Measurements from ENCODE around the gene NFIB. TPM values are rescaled to one million over a fixed set of nuclear protein-coding genes. Genes with fewer than 3 reads are reported as not detected.

The NFIB gene
- polyA plus RNA-seq, 3 donors = not detected

- H3K4me1 ChIP-seq (ENCODE audit: control insufficient read depth in 1 of 2, insufficient read depth in 2 of 2, low read length in 2 of 2) = no peaks in the 10 kb centered on the region
- no peaks in the 10 kb centered on the region for H3K79me2 ChIP-seq (ENCODE audit: insufficient read depth, low read length)
- Mint-ChIP-seq H3K27me3 (ENCODE audit: low read depth in 3 of 3) (no peaks in the 10 kb centered on the region), H3K4me1 (no peaks in the 10 kb centered on the region), H3K4me3 (no peak overlapping the region), H3K36me3 (no peaks in the 10 kb centered on the region), H3K27ac (no peak overlapping the region), H3K9me3 (no peaks in the 10 kb centered on the region)
- no peak overlapping the region for H3K27ac ChIP-seq (ENCODE audit: low read depth in 1 of 2, low read length in 2 of 2)
- no peaks in the 10 kb centered on the region for H3K9me3 ChIP-seq (replicated peaks in 1 of 2; ENCODE audit: control insufficient read depth in 1 of 2, insufficient read depth in 1 of 2, low read length in 2 of 2)
- H3K9ac ChIP-seq (ENCODE audit: insufficient read depth, low read length, poor library complexity, severe bottlenecking) = no peak overlapping the region
- WGBS (ENCODE audit: insufficient coverage) = no CpG with 5 or more reads among the region's 1 CpG
- DNase-seq = no peak
- TF ChIP-seq CTCF (IDR thresholded peaks at IDR 0.05) = no peak
- intact Hi-C loops (cut with micrococcal nuclease) = no loop called here
- H3K27me3 ChIP-seq (ENCODE audit: control insufficient read depth in 2 of 2, insufficient read depth in 2 of 2, low read length in 2 of 2) = no peaks in the 10 kb centered on the region
- H3K36me3 ChIP-seq (replicated peaks in 1 of 2; ENCODE audit: control insufficient read depth in 1 of 2, insufficient read depth in 2 of 2, low read length in 2 of 2) = no peaks in the 10 kb centered on the region
- no peaks in the 10 kb centered on the region for H4K20me1 ChIP-seq (ENCODE audit: insufficient read depth, low read length)
- H3K4me2 ChIP-seq (replicated peaks; ENCODE audit: extremely low read depth, low read length, poor library complexity, severe bottlenecking) = no peak overlapping the region
- H2AFZ ChIP-seq (ENCODE audit: insufficient read depth, low read depth, low read length, poor library complexity, severe bottlenecking) = no peak overlapping the region
- no peak overlapping the region for H3K4me3 ChIP-seq (replicated peaks in 1 of 3; ENCODE audit: low read depth in 2 of 3, low read length in 3 of 3)
These were observed 121.4 kb downstream of the NFIB start for GRCh38 chr9:14192556-14192955.

- Mint-ChIP-seq H3K4me1 (no peaks in the 10 kb centered on the region), H3K4me3 (no peak overlapping the region), H3K27ac (no peak overlapping the region), H3K9me3 (no peaks in the 10 kb centered on the region), H3K36me3 (no peaks in the 10 kb centered on the region), H3K27me3 (ENCODE audit: low read depth in 3 of 3) (no peaks in the 10 kb centered on the region)
- no peak overlapping the region for H3K9ac ChIP-seq (ENCODE audit: insufficient read depth, low read length, poor library complexity, severe bottlenecking)
- H2AFZ ChIP-seq (ENCODE audit: insufficient read depth, low read depth, low read length, poor library complexity, severe bottlenecking) = no peak overlapping the region
- no peak for DNase-seq
- no peaks in the 10 kb centered on the region for H3K9me3 ChIP-seq (replicated peaks in 1 of 2; ENCODE audit: control insufficient read depth in 1 of 2, insufficient read depth in 1 of 2, low read length in 2 of 2)
- H3K4me1 ChIP-seq (ENCODE audit: control insufficient read depth in 1 of 2, insufficient read depth in 2 of 2, low read length in 2 of 2) = no peaks in the 10 kb centered on the region
- no peaks in the 10 kb centered on the region for H3K27me3 ChIP-seq (ENCODE audit: control insufficient read depth in 2 of 2, insufficient read depth in 2 of 2, low read length in 2 of 2)
- H4K20me1 ChIP-seq (ENCODE audit: insufficient read depth, low read length) = no peaks in the 10 kb centered on the region
- H3K27ac ChIP-seq (ENCODE audit: low read depth in 1 of 2, low read length in 2 of 2) = no peak overlapping the region
- intact Hi-C loops (cut with micrococcal nuclease) = no loop called here
- TF ChIP-seq CTCF (IDR thresholded peaks at IDR 0.05) = no peak
- H3K4me3 ChIP-seq (replicated peaks in 1 of 3; ENCODE audit: low read depth in 2 of 3, low read length in 3 of 3) = no peak overlapping the region
- no peak overlapping the region for H3K4me2 ChIP-seq (replicated peaks; ENCODE audit: extremely low read depth, low read length, poor library complexity, severe bottlenecking)
- no peaks in the 10 kb centered on the region for H3K36me3 ChIP-seq (replicated peaks in 1 of 2; ENCODE audit: control insufficient read depth in 1 of 2, insufficient read depth in 2 of 2, low read length in 2 of 2)
- no peaks in the 10 kb centered on the region for H3K79me2 ChIP-seq (ENCODE audit: insufficient read depth, low read length)
- WGBS (ENCODE audit: insufficient coverage) = no CpG with 5 or more reads among the region's 1 CpG
These were observed 122.4 kb downstream of the NFIB start for GRCh38 chr9:14191512-14191911.

Data from CD14-positive monocyte (primary cell).